HG03066 (cell line): ENCODE data around the gene SLC22A23.

Experiments
- ATAC-seq: cut with Tn5 transposase; IDR thresholded peaks from one replicate; pipeline ENCODE4 v1.9.1; 2021; ENCODE audit warnings: low read depth; ENCODE audit not compliant: unreplicated experiment

SLC22A23 gene, protein sequence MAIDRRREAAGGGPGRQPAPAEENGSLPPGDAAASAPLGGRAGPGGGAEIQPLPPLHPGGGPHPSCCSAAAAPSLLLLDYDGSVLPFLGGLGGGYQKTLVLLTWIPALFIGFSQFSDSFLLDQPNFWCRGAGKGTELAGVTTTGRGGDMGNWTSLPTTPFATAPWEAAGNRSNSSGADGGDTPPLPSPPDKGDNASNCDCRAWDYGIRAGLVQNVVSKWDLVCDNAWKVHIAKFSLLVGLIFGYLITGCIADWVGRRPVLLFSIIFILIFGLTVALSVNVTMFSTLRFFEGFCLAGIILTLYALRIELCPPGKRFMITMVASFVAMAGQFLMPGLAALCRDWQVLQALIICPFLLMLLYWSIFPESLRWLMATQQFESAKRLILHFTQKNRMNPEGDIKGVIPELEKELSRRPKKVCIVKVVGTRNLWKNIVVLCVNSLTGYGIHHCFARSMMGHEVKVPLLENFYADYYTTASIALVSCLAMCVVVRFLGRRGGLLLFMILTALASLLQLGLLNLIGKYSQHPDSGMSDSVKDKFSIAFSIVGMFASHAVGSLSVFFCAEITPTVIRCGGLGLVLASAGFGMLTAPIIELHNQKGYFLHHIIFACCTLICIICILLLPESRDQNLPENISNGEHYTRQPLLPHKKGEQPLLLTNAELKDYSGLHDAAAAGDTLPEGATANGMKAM

GRCh38 chr6:3456898-3457709, at the start of gene SLC22A23:
Gene SLC22A23, minus strand, starts transcription at chr6:3457050. Its CDS starts 491 bp downstream, at chr6:3456559.
- ATAC-seq, result no peak

- no peak for ATAC-seq
Measured at GRCh38 chr6:3506200-3506599, 49.4 kb upstream of the SLC22A23 start.

DNA sequence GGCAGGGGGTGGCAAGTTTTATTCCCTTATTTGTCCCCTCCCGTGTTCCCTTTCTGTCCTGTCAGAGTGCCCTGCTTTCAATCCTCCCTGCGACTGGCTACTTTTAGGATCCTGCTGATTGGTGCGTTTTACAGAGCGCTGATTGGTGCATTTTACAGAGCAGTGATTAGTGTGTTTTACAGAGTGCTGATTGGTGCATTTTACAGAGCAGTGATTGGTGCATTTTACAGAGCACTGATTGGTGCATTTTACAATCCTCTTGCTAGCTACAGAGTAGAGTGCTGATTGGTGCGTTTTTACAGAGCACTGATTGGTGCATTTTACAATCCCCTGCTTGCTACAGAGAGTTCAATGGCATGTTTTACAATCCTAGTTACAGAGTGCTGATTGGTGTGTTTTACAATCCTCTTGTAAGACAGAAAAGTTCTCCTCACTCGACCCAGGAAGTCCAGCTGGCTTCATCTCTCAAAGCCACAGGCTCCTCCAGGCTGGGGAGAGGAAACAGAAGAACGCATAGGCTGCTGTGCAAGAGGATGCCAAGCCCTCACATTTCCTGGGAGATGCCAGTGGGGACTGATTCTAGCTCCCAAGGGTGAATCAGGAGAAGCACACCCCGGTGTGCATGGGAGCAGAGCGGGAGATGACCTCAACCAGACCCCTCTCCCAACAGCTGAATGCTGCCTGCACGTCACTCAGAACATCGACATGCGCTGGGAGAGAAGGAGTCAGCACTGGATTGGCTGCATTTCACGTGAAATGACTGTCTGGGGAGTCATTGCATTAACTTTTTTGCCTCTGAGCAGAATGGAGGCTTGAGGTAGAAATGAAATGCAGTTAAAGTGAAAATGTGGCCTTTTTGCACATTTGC, 48.3 kb upstream of the SLC22A23 start:
- ATAC-seq, result no peak

DNA sequence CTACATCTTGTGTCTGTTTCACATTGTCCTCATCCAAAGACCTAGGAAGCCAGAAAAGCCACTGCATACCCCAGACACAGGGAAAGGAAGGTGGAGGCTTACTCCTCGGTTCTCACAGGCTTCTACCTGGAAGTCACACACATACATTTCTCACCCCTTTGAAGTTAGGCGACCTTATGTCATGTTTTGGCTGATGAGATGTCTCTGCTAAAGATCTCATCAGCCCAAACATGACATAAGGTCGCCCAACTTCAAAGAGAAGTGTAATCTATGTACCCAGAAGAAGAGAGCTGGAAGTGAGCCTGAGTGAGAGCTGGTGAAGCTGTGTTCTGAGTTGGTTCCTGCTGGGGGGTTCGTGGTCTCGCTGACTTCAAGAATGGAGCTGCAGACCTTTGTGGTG, 47.5 kb upstream of the SLC22A23 start:
- no peak for ATAC-seq

DNA sequence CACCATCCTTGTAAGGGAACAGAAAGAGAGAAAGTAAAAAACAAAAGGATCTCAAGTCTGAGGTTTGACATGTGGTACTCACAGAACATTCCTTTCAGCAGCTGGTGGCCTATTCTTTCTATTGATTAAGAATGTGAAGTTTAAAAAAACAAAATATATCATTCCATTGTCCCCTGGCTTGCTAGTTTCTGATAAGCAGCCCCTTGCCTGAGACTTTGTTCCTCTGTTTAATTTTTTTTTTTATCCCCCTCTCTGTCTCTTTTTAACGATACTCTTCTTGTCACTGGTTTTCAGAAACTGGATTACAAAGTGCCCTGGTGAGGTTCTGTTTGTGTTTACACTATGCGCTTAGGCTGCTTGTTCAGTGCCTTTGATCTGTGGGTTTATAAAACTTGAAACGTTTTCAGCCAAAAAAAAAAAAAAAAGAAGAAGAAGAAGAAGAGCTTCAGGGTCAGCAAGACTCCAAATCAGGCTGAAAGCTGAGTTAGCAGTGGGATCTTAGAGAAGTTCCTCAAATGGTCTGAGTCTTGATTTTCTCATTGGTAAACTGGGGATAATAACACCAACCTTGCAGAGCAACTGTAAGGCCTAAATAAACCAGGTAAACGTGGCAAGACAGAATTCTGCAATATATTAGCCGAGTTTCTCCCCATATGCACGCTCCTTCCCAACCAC, 45.1 kb upstream of the SLC22A23 start:
- no peak for ATAC-seq

DNA sequence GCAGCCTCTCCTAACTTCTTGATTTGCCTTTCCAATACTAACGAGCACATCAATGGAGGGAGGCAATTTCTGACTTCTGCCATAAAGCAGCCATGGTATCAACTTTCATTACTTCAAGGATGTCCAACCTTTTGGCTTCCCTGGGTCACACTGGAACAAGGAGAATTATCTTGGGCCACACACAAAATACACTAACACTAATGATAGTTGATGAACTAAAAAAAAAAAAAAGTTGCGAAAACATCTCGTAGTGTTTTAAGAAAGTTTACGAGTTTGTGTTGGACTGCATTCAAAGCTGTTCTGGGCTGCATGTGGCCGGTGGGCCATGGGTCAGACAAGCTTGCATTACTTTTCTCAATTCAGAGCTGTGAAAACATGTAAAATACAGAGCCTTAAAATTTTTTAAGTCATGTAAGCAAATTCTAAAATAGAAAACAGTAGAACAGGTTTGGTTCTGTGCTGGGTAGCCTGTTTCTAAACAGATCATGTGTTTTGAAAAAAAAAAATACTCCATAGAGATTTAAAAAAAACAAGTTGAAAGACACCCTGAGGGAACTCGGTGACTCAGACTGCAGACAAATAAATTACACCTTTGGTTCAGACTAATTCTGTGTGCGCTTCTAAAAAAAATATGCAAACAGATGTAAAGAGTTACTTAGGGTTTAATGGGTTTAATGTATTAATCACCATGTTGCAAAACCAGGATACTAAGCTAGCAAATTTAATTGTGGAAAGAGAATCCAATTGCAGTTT, 43.6 kb upstream of the SLC22A23 start:
- ATAC-seq, result no peak

DNA sequence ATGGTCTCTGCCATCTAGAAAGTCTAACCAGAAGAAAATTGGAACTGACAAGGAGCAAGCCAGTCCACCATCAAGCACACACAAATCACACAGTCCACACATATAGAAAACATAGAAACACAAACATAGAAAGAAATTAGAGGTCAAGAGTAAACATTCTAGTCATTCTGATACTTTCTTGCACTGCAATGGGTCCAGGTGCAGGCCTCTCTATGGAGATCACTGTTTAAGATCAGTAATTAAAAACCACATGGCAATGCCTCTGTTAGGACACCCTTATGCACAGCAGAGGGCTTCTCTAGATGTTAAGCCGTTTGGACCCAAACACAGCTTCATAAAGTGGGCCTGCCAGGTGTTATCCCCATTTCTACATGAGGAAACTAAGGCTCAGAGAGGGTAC, 42.8 kb upstream of the SLC22A23 start:
- ATAC-seq, result no peak

GRCh38 chr6:3496395-3496794, 39.5 kb upstream of the SLC22A23 start:
- ATAC-seq, result no peak

GRCh38 chr6:3494391-3495100, 37.7 kb upstream of the SLC22A23 start:
- no peak for ATAC-seq

DNA sequence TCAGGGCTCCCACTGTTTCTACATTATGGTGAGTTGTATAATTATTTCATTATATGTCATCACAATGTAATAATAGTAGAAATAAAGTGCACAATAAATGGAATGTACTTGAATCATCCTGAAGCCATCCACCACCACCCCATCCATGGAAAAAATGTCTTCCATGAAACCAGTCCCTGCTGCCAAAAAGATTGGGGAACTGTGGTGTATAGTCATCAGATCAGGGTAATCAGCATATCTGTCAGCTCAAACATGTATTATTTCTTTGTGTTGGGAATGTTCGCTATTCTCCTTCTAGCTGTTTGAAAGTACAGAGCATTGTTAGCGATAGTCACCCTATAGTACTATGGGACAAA, 33.8 kb upstream of the SLC22A23 start:
- ATAC-seq, result no peak

GRCh38 chr6:3489961-3490624, 33.2 kb upstream of the SLC22A23 start:
- no peak for ATAC-seq

GRCh38 chr6:3489027-3489757, 32.3 kb upstream of the SLC22A23 start:
- no peak for ATAC-seq

- no peak for ATAC-seq
Measured at GRCh38 chr6:3484946-3485345, 28.1 kb upstream of the SLC22A23 start.

- ATAC-seq, result no peak
Measured at GRCh38 chr6:3484192-3484591, 27.3 kb upstream of the SLC22A23 start.

DNA sequence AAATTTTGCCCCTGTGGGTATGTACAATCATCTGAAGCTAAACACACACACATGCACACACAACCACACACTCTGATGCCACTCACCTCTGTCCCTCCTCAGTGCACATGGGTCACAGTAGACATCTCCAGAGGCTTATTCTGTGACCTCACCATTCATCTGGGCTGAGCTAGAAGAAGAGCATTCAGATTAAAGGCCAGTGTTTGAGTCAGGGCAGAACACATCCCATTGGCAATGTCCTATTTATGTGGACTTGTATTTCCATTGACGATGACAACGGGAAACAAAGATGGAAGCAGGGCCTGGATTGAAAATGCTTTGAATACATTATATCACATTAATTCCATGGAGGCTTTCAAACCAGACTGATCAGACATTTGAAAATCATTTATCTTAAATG, 26.8 kb upstream of the SLC22A23 start:
- no peak for ATAC-seq

- no peak for ATAC-seq
Measured at GRCh38 chr6:3482869-3483268, 26.0 kb upstream of the SLC22A23 start.

- ATAC-seq, result no peak
Measured at GRCh38 chr6:3481640-3482039, 24.8 kb upstream of the SLC22A23 start.
